Keratinocyte (primary cell): ENCODE measurements around the gene ST8SIA6.

Experiments used
- CTCF ChIP-seq, 3 experiments: IDR thresholded peaks in 1 of 3; conservative IDR thresholded peaks in 1 of 3; optimal IDR thresholded peaks in 1 of 3; 2 replicates in 2 of 3; 3 replicates in 1 of 3; pipeline versions ENCODE3 to v1.5.1; 2011; ENCODE audit warnings: low read length in 3 of 3, mild to moderate bottlenecking in 3 of 3, moderate library complexity in 2 of 3, control low read depth in 1 of 3, inconsistent platforms in 1 of 3; ENCODE audit not compliant: insufficient read depth in 2 of 3; ENCODE audit errors: extremely low read depth in 1 of 3
- EZH2 ChIP-seq: IDR thresholded peaks from one replicate; pipeline ENCODE4 v1.6.1; 2012; ENCODE audit warnings: inconsistent platforms, mild to moderate bottlenecking, low read length, moderate library complexity

GRCh38 chr10:17470246-17470645 lies 15.9 kb upstream of the ST8SIA6 start:
- no peak for TF ChIP-seq EZH2
- no peak for TF ChIP-seq CTCF (optimal IDR thresholded peaks at IDR 0.05 in 1 of 3, IDR thresholded peaks at IDR 0.05 in 1 of 3, conservative IDR thresholded peaks at IDR 0.05 in 1 of 3; ENCODE audit: extremely low read depth in 1 of 3, insufficient read depth in 2 of 3, low read length in 3 of 3)
